Superior temporal gyrus (tissue), 1 donor: ENCODE results near the gene KCNG4.

Experiments
- DNase-seq: peaks from one replicate; pipeline ENCODE4 v3.0.0-alpha.2; 2016; ENCODE audit errors: extremely low spot score

The KCNG4 gene

DNA sequence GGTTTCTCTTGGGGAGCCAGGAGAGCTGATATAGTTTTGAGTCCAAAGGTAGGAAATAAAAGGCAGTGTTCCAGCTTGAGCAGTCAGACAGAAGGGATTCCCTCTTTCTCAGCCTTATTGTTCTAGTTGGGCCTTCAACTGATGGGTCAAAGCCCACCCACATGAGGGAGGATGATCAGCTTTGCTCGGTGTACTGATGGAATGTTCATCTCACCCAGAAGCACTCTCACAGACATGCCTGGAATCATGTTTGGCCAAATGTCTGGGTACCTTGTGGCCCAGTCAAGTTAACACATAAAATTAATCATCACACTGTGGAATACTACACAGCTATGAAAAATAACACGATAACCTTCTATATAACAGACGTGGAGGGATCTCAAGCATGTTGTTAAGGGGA, 23.1 kb upstream of the KCNG4 start:
- DNase-seq: no peak

GRCh38 chr16:84262031-84262430, 22.2 kb upstream of the KCNG4 start:
- no peak for DNase-seq

GRCh38 chr16:84260766-84261554, 21.1 kb upstream of the KCNG4 start:
- no peak for DNase-seq

GRCh38 chr16:84259691-84260090, 19.9 kb upstream of the KCNG4 start:
- no peak for DNase-seq

- no peak for DNase-seq
These were observed 18.5 kb upstream of the KCNG4 start for GRCh38 chr16:84258266-84258665.

- DNase-seq: no peak
These were observed 15.4 kb upstream of the KCNG4 start for GRCh38 chr16:84255050-84255810.

GRCh38 chr16:84254062-84254461, 14.2 kb upstream of the KCNG4 start:
- no peak for DNase-seq

GRCh38 chr16:84253173-84253572, 13.4 kb upstream of the KCNG4 start:
- no peak for DNase-seq

- DNase-seq: no peak
These were observed 12.4 kb upstream of the KCNG4 start for GRCh38 chr16:84252184-84252583.

DNA sequence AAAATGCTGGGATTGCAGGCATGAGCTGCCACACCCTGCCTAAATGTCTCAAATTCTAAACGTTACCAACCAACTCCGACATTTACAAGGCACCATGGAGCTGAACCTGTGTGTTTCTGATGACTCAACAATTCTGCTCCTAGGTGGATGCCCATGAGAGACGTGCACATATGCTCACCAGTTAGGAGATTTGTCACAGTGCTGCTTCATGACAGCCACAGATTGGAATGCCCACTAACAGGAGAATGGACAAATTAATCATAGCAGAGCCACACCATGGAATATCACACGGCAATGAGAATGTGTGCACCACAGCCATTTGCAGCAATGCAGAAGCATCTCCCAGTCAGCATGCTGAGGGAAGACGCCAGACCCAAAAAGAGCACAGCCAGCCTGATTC, 8.0 kb upstream of the KCNG4 start:
- no peak for DNase-seq

DNA sequence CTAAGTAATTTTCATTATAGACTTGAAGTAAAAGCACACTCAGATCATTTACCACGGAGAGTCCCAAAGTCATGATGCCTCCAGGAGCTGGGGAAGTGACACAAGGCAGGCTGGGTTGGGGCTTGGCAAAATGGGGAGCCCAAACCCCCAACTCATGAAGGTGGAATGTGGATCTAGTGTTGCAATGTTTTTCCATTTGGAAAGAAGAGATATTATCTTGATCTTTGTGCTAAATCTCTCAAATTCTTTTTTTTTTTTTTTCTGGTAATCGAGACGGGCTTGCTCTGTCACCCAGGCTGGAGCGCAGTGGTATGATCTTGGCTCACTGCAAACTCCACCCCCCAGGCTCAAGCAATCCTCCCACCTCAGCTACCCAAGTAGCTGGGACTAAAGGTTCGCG, 7.5 kb upstream of the KCNG4 start:
- no peak for DNase-seq

- DNase-seq: no peak
These were observed 6.9 kb upstream of the KCNG4 start for GRCh38 chr16:84246679-84247077.

DNA sequence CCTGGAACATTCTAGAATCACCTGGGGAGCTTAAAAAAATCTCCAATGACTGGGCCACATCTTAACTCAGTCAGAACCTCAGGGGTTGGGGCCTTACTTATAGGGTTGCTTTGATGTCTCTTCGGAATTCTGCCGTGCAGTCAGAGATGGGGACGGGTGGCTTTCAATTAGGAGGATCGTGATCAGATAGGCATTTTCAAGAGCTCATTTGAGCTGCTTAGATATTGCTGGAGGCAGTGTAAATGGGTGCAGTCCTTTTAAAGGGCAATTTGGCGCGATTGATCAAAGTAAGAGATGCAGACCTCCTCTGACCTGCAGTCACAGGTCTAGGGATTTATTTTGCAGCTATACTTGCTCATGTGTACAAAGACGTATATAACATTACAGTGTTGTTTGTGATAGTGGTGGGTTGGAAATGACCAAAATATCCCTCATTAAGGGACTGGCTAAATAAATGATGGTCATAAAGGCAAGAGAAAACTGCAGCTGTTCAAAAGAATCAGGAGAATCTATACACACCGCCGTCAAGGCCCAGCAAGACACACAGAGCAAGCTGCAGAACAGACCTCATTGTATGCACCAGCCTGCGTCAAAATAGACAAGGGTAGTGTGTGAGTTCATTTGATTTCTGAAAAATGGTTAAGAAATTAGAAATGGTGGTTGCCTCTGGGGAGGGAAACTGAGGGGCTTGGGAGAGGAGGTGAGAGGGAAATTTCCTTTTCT, 6.3 kb upstream of the KCNG4 start:
- DNase-seq: no peak

- no peak for DNase-seq
These were observed 4.9 kb upstream of the KCNG4 start for GRCh38 chr16:84244728-84245127.

DNA sequence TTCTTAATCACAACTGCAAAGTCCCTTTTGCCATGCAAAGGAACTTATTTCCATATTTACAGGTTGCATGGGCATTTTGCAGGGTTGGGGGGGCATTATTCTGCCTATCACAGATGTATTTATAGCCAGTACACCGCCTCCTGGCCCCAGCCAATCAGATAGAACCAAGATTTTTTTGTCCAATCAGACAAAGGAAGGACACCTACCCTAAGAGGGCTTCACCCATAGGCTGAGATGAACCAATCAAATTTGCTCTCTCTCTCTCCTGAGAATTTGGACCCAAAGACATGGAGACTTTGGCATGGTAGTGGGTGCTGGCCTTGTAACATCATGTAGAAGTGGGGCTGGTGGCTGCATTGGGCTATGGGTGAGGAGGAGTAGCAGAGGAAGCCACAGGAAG, 3.9 kb upstream of the KCNG4 start:
- no peak for DNase-seq

- DNase-seq: no peak
These were observed 3.0 kb upstream of the KCNG4 start for GRCh38 chr16:84242839-84243238.

- no peak for DNase-seq
These were observed 2.0 kb upstream of the KCNG4 start for GRCh38 chr16:84241778-84242177.

GRCh38 chr16:84240455-84240854, 643 bp upstream of the KCNG4 start:
- no peak for DNase-seq

- DNase-seq: no peak
These were observed 557 bp downstream of the KCNG4 start for GRCh38 chr16:84239141-84239769.

DNA sequence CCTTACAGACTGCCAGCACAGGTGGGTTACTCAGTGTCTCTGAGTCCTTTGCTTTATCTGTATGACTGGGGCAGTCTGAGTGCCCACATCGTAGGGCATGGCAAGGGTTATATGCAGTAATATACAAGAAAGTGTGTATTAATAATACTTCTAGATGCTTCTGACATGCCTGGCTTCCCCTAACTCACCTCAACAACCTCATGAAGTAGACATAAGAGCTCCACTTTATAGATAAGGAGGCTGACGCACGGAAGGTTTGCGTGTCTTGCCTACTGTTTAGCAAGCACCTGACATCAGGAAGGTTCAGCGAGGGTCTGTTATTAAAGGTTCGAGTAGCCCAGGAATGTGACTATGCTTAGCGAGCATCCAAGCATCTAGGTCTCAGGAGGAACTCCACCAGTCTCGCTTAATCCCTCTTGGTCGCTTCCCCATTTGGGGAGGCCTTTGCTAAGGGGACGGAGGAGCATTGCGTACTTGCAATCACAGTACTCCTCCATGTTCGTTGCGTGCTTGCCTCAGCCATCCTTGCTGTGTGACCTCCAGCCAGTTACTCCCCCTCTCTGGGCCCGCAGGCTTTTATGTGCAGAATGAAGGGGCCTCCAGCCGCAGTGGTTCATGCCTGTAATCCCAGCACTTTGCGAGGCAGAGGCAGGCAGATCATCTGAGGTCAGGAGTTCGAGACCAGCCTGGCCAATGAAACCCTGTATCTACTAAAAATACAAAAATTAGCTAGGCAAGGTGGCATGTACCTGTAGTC, 1.6 kb downstream of the KCNG4 start:
- DNase-seq: no peak

- DNase-seq: no peak
These were observed 3.1 kb downstream of the KCNG4 start for GRCh38 chr16:84236671-84237070.
